GM12874 (cell line): ENCODE data around the gene TMEFF1.

Source experiments
- TF ChIP-seq, protein P1 (sequence below): IDR thresholded peaks from 2 replicates; pipeline ENCODE4 v1.5.1; 2011; ENCODE audit warnings: low read depth, mild to moderate bottlenecking, control low read depth, low read length, moderate library complexity; ENCODE audit not compliant: insufficient read depth

The TMEFF1 gene

DNA sequence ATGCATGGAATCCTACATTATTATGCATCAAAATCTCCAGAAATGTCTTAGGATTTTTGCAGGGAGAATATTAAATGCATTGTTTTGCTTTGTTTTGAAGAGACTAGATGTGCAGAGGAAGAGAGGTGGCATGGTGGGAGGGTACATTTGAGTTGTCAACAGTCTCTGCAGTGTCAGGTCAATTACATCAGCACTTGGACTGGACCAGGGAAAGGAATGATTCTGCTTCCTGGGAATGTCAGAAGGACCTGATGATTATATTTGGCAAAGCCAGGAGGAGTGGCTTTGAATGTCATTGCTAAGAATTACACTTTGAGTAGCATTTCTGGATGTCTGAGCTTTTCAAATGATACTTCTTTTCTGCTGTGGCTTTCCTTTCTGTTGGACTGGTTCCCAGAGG, 17.5 kb upstream of the TMEFF1 start:
- TF ChIP-seq, protein P1, sequence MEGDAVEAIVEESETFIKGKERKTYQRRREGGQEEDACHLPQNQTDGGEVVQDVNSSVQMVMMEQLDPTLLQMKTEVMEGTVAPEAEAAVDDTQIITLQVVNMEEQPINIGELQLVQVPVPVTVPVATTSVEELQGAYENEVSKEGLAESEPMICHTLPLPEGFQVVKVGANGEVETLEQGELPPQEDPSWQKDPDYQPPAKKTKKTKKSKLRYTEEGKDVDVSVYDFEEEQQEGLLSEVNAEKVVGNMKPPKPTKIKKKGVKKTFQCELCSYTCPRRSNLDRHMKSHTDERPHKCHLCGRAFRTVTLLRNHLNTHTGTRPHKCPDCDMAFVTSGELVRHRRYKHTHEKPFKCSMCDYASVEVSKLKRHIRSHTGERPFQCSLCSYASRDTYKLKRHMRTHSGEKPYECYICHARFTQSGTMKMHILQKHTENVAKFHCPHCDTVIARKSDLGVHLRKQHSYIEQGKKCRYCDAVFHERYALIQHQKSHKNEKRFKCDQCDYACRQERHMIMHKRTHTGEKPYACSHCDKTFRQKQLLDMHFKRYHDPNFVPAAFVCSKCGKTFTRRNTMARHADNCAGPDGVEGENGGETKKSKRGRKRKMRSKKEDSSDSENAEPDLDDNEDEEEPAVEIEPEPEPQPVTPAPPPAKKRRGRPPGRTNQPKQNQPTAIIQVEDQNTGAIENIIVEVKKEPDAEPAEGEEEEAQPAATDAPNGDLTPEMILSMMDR, result no peak

DNA sequence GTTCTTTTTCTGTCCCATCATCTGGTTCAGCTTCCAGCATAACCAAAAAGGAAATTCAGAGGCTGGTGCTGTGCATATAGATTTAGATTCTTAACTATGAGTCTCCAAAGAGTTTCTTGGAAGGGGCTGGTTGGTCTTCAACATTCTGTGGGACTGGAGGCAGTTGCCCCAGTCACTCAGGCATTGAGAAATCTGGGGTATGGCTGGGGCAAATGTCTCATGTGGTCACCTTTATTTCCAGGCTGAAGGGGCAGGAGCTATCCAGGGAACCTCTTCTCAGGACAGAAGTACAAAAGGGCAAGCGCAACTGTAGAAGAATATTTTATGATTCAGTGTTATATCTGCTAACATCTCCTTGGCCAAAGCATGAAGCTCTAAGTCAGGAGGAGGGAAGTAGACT, 15.4 kb upstream of the TMEFF1 start:
- TF ChIP-seq, protein P1, result no peak

DNA sequence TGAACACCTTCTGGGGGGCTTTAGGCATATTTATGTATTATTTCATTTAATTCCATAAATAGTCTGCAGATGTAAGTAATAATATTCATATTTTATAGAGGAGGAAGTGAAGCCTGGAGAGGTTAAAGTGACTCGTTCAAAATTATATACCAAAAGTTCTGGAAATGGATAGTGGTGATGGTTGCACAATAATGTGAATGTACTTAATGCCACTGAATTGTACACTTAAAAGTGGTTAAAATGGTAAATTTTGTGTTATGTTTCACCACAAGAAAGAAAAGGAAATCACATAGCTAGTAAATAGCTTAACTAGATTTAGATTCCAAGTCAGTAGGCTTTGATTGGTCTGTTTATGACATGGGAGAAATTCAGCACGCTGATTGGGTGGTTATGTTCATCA, 13.0 kb upstream of the TMEFF1 start:
- TF ChIP-seq, protein P1, result no peak

DNA sequence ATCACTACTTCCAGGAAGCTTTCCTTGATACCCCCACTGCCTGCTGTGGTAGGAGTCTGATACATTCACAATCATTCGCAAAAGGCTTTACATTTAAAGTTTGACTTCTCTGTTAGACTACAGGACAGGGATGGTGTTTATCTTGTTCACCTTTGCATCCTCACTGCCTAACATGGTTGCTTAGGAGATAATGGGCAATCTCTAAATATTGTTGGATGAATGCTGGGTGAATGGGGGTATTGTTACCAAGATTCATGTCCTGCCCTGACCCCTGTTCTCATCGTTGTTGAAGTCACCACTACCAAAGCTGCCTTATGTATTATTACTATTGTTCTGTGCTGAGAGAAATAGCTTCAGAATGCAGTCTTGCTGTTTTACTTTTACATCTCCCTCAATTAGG, 7.7 kb upstream of the TMEFF1 start:
- TF ChIP-seq, protein P1, result no peak

DNA sequence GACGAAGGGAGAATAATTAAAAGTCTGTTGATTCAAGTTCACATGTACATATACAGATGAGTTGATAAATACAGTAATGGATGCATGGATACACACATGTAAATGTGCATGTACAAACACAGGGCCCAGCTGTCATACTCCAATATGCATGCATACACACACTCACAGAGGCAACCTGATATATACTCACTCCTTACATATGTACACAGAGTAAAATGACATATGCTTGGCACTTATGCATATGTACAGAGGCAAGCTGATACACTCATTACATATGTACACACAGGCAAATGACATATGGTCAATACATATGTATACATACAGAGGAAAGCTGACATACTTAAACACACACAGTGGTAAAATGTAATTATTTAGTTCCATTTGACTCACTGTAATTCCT, 7.2 kb upstream of the TMEFF1 start:
- TF ChIP-seq, protein P1, result no peak

DNA sequence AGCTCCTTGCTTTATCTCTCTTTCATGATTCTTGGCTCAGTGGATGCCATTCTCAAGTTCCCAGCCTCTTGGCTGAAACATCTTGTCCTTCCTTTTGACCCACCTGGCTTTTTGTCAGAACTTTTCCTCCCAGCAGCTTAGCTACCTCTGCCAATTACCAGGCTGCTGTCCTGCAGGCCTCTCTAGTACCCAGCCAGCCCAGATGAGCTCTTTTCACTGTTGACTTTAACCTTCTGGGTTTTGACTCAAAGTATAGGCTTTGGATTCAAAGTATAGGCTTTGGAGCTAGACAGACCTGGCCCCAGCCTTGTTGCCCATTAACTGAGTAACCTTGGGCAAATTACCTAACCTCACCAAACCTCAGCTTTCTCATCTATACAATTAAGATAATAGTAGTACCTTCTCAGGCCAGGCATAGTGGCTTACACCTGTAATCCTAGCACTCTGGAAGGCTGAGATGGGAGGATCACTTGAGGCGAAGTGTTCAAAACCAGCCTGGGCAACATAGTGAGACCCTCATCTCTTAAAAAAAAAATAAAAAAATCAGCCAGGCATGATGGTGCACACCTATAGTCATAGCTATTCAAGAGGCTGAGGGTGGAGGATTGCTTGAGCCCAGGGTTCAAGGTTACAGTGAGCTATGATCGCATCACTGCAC, 6.6 kb upstream of the TMEFF1 start:
- TF ChIP-seq, protein P1, result no peak

DNA sequence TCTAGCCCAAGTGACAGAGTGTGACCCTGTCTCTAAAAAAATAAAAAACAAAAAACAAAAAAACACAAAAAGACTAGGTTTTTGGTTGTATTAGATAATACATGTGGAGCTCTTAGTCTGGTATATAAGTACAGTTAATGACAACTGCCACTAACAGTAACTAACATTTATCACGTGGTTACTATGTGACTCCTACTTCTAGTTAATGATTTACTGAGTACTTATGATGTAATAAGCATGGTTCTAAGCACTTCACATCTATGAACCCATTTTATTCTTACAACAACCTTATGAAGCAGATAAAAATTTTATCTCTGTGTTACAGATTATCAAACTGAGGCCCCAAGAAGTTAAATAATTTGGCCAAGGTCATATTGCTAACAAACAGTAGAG, 6.1 kb upstream of the TMEFF1 start:
- TF ChIP-seq, protein P1, result no peak
